ENCODE results near the gene CEP72.
"Not testable (repeated sequence)": the region's sequence is repeated elsewhere in the genome, so short reads cannot be mapped to it uniquely, and the experiment has no call there.

The CEP72 gene

DNA sequence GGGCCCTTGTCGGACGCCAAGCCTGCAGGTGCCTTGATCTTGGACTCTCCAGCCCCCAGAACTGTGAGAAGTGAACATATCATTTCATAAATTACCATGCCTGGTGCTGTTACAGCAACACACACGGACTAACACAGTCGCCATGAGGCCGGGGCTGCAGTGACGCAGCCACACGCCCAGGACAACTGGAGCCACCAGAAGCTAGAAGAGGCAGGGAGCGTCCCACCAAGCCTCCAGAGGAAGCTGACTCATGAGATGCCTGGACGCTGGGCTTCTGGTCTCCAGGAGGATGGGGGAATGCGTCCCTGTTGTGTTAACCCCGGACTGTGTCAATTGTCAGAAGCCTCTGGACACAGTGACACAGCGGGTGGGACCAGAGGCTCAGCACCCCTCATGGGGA lies 74.8 kb downstream of the CEP72 start:
- DNase-seq = not testable (repeated sequence)

DNA sequence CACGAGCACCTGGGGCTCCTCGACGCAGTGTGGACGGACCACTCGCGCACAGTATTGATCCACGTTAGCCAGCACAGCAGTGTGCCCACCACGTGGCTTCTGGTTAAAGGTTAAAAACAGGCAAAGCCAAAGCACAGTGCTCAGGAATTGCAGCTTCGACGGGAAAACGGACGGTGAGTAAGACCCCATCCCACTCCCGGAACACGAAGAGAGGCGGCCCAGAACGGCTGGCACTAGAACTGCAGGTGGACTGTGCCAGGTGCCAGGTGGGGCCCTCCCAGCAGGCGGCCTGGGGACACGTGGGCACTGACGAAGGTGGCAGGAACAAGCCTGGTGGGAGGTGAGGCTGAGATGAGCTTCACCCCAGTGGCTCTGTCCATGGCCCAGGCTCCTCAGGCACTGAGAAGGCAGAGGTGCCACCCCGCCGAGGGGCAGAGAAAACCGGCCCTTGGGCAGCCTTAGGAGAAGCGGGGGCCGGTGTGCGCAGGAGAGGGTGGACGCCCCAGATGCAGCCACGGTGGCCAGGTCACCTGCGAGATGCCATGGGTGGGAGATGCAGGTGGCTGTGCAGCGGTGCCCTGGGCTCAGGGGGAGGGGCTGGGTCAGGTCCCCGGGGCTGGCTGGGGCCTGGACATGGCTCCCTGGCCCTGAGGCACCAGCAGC lies 76.3 kb downstream of the CEP72 start:
- DNase-seq = peak; percentile 14

DNA sequence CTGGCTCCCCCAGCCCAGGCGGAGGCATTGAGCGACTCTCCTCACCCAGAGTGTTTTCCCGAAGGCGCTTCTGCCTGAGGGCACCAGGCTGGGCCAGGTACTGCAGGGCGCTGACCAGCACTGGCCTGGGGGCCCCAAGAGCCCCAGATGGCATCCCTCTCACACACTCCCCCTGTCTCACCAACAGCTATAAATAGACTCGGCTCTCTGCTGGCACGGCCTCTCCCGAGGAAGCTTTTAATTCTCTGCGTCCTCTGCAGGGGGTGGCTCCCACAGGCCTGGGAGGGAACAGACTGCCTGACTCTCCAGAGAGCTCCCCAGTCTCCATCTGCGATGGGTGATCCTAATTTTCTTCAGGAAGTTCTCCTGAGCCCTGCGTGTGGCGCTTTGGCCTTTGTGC lies 78.2 kb downstream of the CEP72 start:
- not testable (repeated sequence) for DNase-seq

DNA sequence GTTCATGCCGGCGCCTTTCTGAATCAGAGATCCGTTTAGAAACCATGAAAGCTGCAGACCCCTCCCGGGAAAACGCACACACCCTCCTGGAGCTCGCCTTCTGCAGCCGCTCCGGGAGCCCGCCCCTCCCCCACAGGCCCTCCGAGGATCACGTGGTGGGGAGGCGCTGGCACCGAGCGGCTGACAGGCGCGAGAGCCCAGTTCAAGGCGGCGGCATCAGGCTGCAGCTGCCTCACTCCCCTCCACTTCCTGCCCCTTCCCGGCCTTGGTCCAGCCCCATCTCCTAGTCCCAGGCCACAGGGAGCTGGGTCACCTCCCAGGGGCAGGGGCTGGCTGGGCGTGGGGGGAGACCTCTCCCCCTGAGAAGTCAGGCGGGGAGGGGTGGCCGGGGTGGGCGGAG lies 78.9 kb downstream of the CEP72 start:
- DNase-seq = not testable (repeated sequence)

DNA sequence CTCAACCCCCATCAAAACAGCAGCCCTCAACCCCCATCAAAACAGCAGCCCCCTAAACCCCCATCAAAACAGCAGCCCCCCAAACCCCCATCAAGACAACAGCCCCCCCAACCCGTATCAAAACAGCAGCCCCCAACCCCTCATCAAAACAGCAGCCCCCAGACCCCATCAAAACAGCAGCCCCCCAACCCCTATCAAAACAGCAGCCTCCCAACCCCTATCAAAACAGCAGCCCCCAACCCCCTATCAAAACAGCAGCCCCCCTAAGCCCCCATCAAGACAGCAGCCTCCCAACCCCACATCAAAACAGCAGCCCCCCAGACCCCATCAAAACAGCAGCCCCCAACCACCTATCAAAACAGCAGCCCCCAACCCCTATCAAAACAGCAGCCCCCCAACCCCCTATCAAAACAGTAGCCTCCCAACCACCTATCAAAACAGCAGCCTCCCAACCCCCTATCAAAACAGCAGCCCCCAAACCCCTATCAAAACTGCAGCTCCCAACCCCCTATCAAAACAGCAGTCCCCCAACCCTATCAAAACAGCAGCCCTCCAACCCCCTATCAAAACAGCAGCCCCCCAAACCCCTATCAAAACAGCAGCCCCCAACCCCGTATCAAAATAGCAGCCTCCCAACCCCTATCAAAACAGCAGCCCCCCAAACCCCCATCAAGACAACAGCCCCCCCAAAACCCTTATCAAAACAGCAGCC lies 79.8 kb downstream of the CEP72 start:
- DNase-seq = no peak

DNA sequence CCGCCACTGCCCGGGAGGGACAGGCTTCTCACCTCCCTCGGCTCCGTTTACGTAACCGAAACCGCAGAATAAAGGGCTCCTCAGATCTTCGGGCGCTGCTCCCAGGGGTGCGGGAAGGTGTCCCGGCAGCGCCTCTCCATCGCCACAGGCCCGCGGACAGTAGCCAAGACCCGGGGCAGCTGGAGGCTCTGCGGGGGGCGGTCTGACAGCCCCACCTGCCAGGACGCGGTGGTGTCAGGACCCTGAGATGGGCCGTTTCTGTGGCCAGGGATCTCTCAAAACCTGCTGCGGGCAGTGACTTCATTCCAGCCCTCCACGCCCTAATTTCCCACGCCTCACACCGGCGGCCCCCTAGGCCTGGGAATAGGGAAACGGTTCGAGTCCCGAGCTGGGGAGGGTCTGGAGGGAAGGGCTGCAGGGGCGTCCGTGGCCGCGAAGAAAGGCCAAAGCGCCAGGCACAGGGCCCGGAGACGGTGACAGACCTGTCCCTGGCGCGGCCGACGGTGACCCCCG lies 80.4 kb downstream of the CEP72 start:
- DNase-seq = not testable (repeated sequence)

DNA sequence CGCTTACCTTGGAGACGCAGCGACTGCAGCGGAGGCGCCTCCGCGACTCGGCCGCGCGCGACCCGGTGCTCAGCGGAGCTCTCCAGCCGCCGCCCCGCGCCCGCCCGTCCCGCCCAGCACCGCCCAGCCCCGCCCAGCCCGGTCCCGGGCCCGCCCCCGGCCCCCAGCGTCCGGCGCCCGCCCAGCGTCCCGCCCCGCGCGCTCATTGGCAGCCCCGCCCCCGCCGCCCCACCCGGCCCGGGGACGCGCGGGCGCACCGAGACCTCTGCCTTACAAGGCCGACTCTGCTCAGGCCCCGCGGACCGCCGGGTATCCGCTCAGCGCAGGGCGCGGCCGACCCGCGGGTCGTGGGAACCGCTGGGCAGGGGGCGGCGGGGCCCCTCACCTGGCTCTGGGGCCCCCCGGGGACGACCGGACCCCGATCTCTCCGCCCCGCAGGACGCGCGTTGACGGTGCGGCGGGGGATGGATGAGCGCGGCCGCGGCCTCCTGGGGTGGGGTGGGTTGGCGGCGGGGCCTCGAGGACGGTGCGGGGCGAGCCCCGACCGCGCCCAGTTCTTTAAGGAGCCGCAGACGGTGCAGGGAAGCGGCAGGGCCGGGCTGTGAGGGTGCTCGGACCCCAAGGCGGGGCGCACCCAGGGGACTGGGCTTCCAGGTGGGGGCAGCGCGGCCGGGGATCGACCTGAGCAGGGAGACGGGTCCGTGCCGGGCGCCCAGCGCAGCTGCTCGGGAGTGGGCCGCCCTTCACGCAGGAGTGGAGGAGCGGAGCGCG lies 81.3 kb downstream of the CEP72 start, which contains the start of gene TPPP:
TPPP (minus strand) TSS at position 82 of the 771 bp plus-strand sequence. CDS start 15,292 bp downstream, outside the sequence.
- peak; percentile 79 for DNase-seq

DNA sequence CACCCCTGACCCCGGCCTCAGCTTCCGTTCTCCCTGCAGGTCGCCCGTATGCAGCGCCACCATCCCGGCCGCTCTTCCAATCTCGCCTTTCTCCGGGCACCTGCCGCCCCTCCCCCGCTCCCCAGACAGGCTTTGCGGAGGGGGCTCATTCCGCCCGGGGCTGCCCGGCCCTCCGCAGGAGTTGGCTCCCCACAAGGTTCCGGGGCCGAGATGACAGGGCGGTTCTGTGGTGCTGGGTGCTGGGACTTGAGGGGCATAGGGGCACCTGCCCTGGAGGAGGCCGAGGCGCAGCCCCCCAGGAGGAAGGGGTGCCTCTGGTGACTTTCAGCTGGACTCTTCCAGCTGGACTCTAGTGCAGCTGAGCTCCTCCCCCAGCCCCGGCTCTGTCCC lies 81.9 kb downstream of the CEP72 start:
- DNase-seq = not testable (repeated sequence)

DNA sequence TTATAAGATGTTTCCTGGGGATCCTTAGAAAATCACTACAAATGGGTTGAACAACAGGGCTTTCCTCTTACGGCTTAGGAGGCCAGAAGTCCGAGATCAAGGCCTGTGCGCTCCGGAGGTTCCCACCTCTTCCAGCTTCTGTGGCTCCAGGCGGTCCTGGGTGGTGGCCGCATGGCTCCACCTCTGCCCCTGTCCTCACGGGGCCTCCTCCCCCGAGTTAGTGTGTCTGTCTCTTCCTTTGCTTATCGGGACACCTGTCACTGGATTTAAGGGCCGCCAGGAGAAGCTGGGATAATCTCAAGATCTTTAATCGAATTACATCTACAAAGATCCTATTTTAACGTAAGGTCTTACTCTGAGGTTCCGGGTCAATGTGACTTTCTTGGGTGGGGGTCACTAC lies 83.3 kb downstream of the CEP72 start:
- not testable (repeated sequence) for DNase-seq

DNA sequence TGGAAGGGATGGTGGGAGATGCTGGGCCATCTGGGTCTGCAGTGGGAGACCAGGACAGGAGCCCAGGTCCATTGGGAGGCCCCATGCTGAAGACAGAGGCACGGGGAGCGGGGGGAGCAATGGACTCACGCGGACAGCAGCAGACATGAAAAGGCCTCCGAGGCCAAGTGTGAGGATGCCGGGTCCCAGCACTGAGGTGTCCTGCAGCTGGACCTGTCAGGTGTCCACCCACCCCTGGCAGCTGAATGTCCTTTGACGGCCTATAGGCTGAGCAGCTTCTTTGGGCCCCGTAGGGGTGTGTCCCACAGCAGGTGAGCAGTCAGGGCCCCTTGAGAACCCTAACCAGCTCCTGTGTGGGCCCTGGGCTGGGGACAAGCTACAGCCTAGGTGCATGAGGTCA lies 84.1 kb downstream of the CEP72 start:
- DNase-seq = not testable (repeated sequence)

DNA sequence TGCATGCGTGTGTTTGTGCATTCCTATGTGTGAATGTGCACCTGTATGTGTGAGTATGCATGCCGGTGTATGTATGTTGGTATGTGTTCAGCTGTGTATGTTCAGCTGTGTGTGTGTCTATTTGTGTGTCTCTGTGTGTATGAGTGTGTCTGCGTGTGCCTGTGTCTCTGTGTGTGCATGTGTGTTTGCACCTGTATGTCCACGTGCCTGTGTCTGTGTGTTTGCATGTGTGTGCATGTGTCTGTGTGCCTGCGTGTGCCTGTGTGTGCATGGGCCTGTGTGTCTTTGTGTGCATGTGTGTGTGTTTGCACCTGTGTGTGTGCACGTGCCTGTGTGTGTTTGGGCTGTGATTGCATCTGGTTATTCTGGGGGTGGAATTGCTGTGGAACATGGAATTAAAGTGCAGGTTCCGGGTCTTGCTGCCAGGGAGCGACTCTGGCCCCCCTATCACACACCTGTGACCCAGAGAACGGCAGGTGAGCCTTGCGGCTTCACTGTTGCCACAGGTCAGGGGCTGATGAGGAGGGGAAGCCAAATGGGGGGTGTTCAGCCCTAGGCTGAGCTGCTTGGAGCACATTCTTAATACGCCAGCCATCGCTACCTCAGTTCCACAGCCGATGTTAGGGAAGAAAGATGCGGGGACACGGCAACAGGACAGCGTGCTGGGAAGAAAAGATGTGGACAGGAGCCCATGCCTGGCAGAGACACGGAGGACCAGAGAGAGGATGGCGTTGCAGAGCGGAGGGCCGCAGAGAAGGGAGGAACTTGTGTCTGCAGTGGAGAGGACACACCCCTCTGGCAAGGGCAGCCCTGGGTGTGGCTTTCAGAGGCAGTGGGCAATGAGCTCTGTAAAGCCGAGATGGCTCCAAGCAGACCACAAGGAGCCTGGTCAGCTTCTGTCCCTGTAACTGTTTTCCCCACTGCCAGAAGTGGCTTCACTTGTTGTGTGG lies 84.9 kb downstream of the CEP72 start:
- not testable (repeated sequence) for DNase-seq
